ENCODE results near the gene NOS3.

NOS3 gene

GRCh38 chr7:150952331-150953050, 38.3 kb upstream of the NOS3 start:
- no peak for DNase-seq

DNA sequence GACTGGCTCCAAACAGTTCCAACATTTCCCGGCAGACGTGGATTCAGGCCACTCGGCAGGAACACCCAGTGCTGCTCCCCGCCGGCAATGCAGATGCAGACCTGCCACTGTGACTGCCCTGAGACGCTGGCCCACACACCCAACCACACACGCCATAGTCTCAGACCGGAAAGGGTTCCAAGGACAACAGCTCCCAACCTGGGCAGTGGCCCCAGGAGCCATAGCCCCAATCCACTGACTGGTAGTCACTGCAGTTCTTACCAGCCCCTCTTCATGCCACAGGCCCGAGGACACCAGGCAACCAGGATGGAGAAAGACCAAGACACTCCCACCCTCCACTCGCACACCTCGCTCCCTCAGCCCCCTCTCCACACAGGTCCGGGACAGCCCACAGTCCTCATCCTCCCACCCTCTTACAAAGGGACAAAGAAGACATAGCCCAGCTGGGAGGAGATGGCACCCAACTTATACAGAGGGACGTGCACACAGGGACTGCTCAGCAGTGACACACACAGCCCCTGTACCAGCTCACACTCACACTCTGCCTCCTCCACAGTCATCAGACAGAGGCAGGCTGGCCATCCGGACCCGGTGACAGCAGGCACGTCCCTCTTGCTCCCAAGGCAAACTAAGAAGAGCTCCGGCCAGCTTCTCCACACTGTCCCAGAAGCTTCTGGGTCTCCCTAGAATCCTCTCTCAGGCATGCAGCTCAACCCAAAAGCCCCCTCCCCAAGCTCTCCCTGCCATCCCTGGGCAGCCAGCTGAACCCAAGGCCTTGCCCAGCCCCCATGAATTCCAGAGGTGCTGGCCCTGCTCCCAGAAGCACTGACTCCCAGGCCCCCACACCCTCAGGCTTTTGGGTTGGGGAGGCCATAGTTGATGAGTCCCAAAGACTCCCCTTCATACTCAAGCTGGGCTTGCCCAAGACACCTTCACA, 37.5 kb upstream of the NOS3 start:
- DNase-seq, result no peak

- no peak for DNase-seq
Observed at GRCh38 chr7:150954201-150954985, 36.4 kb upstream of the NOS3 start.

DNA sequence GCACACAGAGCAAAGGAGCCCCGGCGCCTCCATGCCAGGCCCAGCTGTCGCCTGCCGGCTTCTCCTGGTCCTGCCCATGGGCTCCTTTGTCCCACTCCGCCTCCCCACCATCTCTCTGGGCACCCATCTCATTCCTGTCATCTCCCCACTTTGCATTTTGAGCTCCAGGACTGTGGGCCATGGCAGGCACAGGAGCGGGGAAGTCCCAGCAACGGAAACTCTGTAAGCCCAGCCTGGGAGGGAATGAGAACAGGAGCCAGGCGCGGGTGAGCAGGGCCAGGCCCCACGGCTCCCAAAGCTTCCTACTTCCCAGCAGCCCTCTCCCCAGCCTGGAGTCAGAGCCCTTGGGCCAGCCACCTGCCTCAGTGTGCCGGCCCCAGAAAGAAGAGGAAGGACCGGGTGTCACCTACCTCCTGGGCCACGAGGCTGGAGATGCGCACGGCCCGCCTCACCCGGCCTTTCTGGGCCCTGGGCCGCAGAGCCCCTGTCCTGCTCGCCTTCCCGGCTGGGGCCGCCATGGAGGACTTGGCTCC, 35.8 kb upstream of the NOS3 start:
- DNase-seq, result no peak

DNA sequence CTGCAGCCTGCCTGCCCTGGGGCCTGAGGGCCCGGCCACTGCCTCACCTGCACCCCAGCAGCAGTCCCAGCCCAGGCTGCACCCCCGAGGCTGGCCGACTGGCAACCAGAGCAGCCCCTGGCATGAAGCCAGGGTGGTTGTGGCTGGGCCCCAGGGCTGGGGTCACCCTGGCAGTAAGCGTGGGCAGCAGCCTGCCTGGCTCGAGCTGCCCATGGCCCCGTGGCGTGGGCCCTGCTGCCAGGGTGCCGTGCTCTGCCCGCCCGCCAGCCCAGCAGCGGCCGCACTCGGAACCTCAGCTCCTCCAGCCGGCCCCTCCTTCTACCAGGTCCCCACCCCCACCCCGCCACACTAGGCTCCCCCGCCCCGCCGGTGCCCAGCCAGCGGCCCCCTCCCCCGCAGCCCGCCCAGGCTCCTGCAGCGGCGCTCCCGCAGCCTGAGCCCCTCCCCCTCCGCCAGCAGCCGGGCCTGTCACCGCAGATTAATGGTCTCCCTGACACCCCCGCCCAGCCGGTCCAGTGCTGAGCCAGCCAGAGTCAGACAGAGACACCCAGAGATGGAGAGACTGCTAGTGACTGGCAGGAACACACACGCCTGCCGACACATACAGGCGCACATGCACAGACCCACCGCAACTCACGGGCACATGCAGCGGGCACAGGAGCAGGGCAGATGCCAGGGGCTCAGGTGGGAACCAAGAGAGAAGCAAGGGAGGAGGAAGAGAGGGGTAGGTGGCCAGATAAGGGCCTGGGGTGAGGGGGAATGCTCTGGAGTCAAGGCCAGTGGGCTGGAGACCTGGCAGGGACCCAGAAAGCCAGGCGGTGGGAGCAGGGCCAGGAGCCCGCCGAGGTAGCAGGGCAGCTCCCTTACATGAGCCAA, 35.1 kb upstream of the NOS3 start:
- DNase-seq, result no peak

DNA sequence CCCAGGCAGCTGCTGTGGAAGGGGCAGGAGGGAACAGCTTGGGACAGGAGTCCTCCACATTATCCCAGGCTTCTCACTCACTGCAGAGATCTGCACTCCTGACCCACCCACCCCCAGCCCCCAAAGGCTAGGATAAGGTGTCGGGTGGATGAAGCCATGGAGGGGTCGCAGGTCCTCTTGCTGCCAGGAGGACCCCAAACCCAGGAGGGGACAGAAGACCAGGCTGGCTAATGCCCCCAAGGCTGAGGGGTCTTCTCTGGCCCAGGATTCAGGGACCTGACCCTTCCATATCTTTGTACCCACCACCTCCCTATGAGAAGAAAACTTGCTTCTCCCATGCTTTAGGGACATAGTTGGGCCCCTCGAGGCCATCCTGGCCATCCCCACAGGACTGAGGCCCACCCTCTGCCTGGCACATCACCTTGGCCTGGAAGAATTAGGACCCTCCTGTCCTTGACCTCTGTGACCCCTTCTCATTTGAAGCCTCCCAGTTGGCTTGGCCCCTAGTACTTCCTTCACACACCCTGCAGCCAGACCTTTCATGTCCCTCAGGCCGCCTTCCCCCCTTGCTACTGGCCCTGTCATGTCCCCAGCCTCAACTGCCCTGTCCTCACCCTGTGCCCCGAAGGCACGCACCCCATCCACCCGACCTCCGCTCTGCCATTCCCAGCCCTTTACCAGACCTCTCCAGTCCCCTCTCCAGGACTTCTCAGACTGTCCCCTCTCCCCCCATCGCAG, 34.3 kb upstream of the NOS3 start:
- DNase-seq, result no peak

DNA sequence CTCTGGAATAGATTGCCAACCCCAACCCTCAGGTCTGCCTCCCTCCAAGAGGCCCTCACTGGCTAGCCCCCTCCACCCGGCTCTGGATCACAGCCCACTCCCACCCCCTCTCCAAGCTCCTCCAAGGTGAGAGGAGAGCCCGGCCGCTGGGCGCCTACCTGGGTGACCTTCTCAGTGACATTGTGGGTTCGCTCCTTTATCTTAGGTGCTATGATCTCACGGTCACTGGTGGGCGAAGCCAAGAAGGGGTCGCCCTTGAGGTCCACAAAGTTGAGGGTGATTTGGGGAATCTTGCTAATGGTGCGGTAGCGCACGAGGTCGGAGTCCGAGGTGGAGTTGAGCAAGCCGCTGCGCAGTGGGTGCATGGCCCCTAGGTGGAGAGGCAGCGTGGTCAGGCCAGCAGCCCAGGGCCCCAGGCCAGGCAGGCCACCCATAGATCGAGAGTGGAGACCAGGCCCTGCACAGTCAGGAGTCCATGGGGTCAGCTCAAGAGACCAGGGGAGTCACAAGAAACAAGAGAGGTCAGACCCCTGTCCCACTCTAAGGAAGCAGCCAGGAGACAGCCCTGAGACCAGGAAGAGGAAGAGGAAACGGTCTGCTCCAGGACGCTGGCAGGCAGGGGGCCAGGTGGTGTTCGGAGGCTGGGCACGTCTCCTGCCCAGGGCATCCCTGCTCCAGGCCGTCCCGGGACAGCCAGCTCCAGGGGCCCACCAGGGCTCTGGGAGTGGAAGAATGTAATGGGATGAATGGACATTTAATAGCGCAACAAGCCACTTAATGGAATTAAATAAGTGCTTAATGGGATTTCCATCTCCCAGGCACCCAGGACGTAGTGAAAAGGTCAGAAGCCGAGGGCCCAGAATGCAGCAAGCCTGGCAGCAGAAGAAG, 33.4 kb upstream of the NOS3 start:
- DNase-seq, result no peak

DNA sequence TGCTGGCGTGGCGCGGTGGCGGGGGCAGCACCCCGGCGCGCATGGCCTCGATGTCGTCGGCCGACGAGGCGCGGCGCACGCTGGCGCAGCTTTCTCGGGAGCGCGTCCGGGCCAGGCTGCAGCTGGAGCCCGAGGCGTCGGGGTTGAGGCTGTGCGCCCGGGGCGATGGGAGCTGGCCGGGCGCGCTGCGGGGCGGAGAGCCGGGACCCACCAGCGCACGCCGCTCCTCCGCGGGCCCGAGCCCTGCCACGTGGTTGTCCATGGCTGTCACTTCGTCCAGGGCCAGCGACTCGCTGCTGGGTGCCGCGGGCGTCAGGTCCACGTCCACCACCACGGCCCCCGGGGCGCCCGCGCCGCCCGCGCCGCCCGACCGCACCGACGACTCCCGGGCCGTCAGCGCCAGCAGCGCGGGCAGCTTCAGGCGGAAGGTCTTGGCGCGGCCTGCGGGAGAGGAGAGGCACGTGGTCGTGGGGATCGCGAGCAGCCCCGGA, 32.7 kb upstream of the NOS3 start:
- no peak for DNase-seq

DNA sequence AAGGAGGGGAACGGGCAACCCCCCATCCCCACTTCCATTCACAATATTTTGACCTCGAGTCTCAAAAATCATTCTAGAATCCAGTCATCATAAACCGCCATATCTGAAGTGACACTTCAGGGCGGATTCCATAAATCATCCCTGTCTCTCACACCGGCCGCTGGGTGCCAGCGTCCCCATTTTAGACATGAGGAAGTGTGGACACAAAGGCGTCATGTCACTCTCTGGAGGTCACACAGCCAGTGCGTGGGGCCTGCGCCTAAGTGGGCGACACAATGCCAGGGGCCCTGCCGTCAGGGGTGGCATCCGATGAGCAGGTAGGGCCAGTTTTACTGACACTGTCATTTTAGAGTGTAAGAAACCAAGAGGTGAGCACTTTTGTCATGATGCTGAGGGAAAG, 32.2 kb upstream of the NOS3 start:
- no peak for DNase-seq

DNA sequence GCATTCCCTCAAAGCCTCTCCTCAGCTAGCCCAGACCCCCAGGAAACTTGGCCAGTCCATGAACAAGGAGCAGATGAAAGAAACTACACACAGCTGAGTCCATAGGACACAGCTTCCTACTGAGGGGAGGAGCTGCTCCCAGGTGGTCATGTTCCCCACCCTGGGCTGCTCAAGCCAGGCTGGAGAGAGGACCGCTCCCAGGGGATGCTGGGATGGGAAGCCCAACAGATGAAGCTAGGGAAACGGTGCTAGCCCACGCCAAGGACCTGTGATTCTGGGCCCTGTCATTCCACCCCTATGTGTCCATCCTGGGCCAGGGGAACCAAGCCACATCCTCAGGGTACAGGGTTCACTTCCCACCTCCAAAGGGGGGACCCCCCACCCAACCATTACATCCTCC, 31.7 kb upstream of the NOS3 start:
- DNase-seq, result no peak

GRCh38 chr7:150959739-150960734, 30.8 kb upstream of the NOS3 start:
- DNase-seq, result no peak

DNA sequence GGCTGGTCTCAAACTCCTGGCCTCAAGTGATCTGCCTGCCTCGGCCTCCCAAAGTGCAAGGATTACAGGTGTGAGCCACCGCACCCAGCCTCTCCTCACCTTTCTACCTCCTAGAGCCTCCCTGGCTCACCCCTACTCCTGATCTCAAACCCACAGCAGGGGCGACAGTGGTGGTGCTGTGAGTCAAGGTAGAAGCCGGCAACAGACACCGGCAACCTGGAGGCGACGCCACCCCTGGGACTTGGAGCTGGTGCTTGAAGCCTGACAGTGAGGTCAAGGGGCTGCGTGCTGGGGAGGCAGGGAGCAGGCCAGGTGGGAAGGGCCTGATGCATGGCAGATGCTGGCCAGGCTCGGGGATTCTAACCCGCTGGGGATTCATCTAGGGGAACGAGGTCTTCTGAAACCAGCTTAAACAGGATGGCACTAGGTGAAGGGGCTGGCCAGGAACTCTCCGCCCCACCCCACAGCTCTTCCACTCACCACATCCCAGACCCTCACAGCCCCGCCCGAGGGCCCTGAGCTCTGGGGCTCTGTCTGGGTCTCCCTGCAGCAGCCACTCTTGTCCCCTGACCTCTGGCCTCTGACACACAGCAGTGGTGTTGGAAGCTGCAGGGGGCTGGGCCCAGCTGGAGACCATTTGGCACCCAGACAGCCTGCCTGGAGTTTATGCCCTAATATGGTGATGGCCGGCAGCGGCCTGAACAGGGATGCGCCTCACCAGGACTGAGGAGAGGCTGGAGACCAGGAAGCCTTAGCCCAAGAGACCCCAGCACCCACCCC, 29.1 kb upstream of the NOS3 start:
- DNase-seq, result no peak

GRCh38 chr7:150962290-150962552, 28.6 kb upstream of the NOS3 start:
- DNase-seq, result no peak

- DNase-seq, result peak; percentile 62
Observed at GRCh38 chr7:150962553-150963399, 28.0 kb upstream of the NOS3 start.

- DNase-seq, result no peak
Observed at GRCh38 chr7:150963707-150964559, 26.9 kb upstream of the NOS3 start.

DNA sequence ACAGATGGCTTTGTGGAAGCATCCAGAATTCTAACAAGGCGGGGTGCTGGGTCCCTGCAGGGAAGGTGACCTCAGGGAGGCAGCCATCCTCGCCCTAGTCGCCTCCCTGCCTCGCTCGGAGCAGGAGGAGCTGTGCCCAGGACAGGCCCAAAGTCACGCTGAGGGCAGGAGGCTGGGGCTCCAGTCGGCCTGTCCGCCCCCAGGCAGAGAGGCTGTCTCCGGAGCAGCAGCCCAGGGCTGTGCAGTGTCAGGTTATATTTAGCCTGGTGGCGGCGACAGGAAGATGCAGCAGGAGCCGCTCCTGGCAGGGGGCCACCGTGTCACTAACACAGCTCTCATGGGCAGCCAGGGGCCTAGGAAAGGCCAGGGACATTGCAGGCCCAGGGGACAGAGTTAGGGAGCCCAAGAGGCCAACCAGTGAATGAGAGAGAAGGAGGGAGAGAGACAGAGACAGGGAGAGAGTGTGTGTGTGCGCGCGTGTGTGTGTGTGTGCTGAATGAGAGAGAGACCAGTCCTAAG, 26.2 kb upstream of the NOS3 start:
- no peak for DNase-seq

All from activated naive CD4-positive, alpha-beta T cell treated with Interleukin-2 at 50 U/mL for 16 hours (primary cell).